HCT116 (cell line): ENCODE data around the gene TVP23A. TPM values are rescaled to one million over a fixed set of nuclear protein-coding genes. Genes with fewer than 3 reads are reported as not detected.

Experiments used
- ATAC-seq: fragments of 200-7000 bp; cut with Tn5 transposase; 2 replicates; pipeline ENCODE4 v1.9.1; 2020; ENCODE audit warnings: mild to moderate bottlenecking, moderate library complexity
- BruUV-seq: library from RNA; stranded (reverse); fragments of 400-500 nt; replicated peaks from 2 replicates; lab custom pipeline; 2021; lab: Mats Ljungman, UMichigan
- CTCF ChIA-PET: fragments of 300-600 bp; sonication (Branson Sonifier 250); formaldehyde crosslinking; loops from one replicate; lab custom pipeline; 2021; ENCODE audit warnings: antibody characterized with exemption; lab: Charles Lee
- POLR2A ChIA-PET: fragments of 300-600, 350-600 bp; sonication (Branson Sonifier 250); formaldehyde crosslinking; loops from one replicate; lab custom pipeline; 2021; ENCODE audit warnings: antibody characterized with exemption; lab: Charles Lee
- RAD21 ChIA-PET, 2 experiments: fragments of 300-600 bp; sonication (Branson Sonifier 250); formaldehyde crosslinking; loops; one replicate each; lab custom pipeline; 2023; ENCODE audit warnings: low total read pairs in 2 of 2; ENCODE audit not compliant: uncharacterized antibody in 2 of 2, unreplicated experiment in 2 of 2, low non-redundant PET in 1 of 2; lab: Charles Lee
- DNase-seq: peaks from one replicate; pipeline ENCODE4 v3.0.0-alpha.2; 2010; ENCODE audit warnings: low read depth, low spot score
- H2AFZ ChIP-seq: fragments of 200-600 bp; shearing (Covaris generic), sonication (generic); 2 replicates; pipeline ENCODE4 v1.6.1; 2017; ENCODE audit warnings: low read depth, mixed run types, mixed read lengths, antibody characterized with exemption, low read length; ENCODE audit not compliant: poor library complexity, severe bottlenecking
- H3K27ac ChIP-seq: 2 replicates; pipeline ENCODE4 v1.5.1; 2012; ENCODE audit warnings: low read depth, low read length
- H3K27me3 ChIP-seq: fragments of 200-600 bp; sonication (generic); 2 replicates; pipeline ENCODE4 v1.6.1; 2016; ENCODE audit warnings: mixed run types, low read length, mixed read lengths; ENCODE audit not compliant: insufficient read depth
- H3K36me3 ChIP-seq, 2 experiments: fragments of 200-500 bp in 1 of 2; fragments of 200-600 bp in 1 of 2; sonication (Bioruptor generic) in 1 of 2; sonication (generic) in 1 of 2; 2 replicates each; pipeline versions ENCODE4 v1.5.1 to v1.6.1; 2014 to 2016; ENCODE audit warnings: low read length in 2 of 2, inconsistent platforms in 1 of 2, mixed read lengths in 1 of 2, mixed run types in 1 of 2; ENCODE audit not compliant: insufficient read depth in 2 of 2, control insufficient read depth in 1 of 2
- H3K4me1 ChIP-seq, 2 experiments: fragments of 200-600 bp in 1 of 2; sonication (generic) in 1 of 2; 2 replicates each; pipeline versions ENCODE4 v1.5.1 to v1.6.1; 2012 to 2017; ENCODE audit warnings: low read length in 2 of 2, inconsistent platforms in 1 of 2, mild to moderate bottlenecking in 1 of 2, mixed read lengths in 1 of 2, mixed run types in 1 of 2, moderate library complexity in 1 of 2; ENCODE audit not compliant: insufficient read depth in 2 of 2, control insufficient read depth in 1 of 2
- H3K4me2 ChIP-seq: fragments of 200-600 bp; sonication (generic); 2 replicates; pipeline ENCODE4 v1.6.1; 2017; ENCODE audit warnings: mixed run types, low read length, mixed read lengths
- H3K4me3 ChIP-seq, 2 experiments: fragments of 200-600 bp in 1 of 2; sonication (generic) in 1 of 2; replicated peaks in 1 of 2; 2 replicates each; pipeline ENCODE4 v1.5.1; 2011 to 2016; ENCODE audit warnings: low read length in 2 of 2, control low read depth in 1 of 2, low read depth in 1 of 2, mild to moderate bottlenecking in 1 of 2, mixed read lengths in 1 of 2, mixed run types in 1 of 2
- H3K79me2 ChIP-seq: fragments of 200-600 bp; sonication (generic); 2 replicates; pipeline ENCODE4 v1.6.1; 2017; ENCODE audit warnings: mild to moderate bottlenecking, mixed run types, low read length, moderate library complexity, mixed read lengths; ENCODE audit not compliant: insufficient read depth
- H3K9ac ChIP-seq: fragments of 200-600 bp; sonication (generic); 2 replicates; pipeline ENCODE4 v1.6.1; 2016; ENCODE audit warnings: low read length, mixed read lengths
- H3K9me2 ChIP-seq: fragments of 200-600 bp; sonication (generic), shearing (Covaris generic); 2 replicates; pipeline ENCODE4 v1.6.1; 2017; ENCODE audit warnings: mixed run types, mild to moderate bottlenecking, moderate library complexity; ENCODE audit not compliant: insufficient read depth
- H3K9me3 ChIP-seq, 2 experiments: fragments of 200-500 bp in 1 of 2; fragments of 200-600 bp in 1 of 2; sonication (Bioruptor generic) in 1 of 2; sonication (generic) in 1 of 2; 2 replicates each; pipeline ENCODE4 v1.6.1; 2014 to 2017; ENCODE audit warnings: low read length in 2 of 2, mixed read lengths in 2 of 2, inconsistent platforms in 1 of 2, low read depth in 1 of 2, mild to moderate bottlenecking in 1 of 2, mixed run types in 1 of 2, moderate library complexity in 1 of 2; ENCODE audit not compliant: control insufficient read depth in 1 of 2, insufficient read depth in 1 of 2
- H4K20me1 ChIP-seq: fragments of 200-600 bp; sonication (generic), shearing (Covaris generic); 2 replicates; pipeline ENCODE4 v1.6.1; 2017; ENCODE audit warnings: mixed run types, mild to moderate bottlenecking, moderate library complexity; ENCODE audit not compliant: insufficient read depth
- CBX3 ChIP-seq: IDR thresholded peaks from 2 replicates; pipeline ENCODE4 v1.6.1; 2012; ENCODE audit warnings: low read depth
- CEBPB ChIP-seq: IDR thresholded peaks from 2 replicates; pipeline ENCODE4 v1.6.1; 2012; ENCODE audit warnings: low read depth
- EZH2 ChIP-seq: fragments of 200-600 bp; sonication (generic); IDR thresholded peaks from 2 replicates; pipeline ENCODE4 v1.6.1; 2017; ENCODE audit warnings: antibody characterized with exemption, mixed run types
- JUND ChIP-seq: IDR thresholded peaks from 2 replicates; pipeline ENCODE4 v1.6.1; 2012
- POLR2A ChIP-seq: IDR thresholded peaks from 2 replicates; pipeline ENCODE4 v1.7.0; 2011; ENCODE audit warnings: borderline replicate concordance; ENCODE audit not compliant: insufficient read depth, insufficient read length; ENCODE audit errors: extremely low read depth
- RAD21 ChIP-seq: IDR thresholded peaks from 2 replicates; pipeline ENCODE4 v1.6.1; 2012; ENCODE audit warnings: low read depth, mild to moderate bottlenecking
- SRF ChIP-seq: IDR thresholded peaks from 2 replicates; pipeline ENCODE4 v1.6.1; 2012; ENCODE audit warnings: low read depth
- YY1 ChIP-seq: IDR thresholded peaks from 2 replicates; pipeline ENCODE4 v1.6.1; 2011; ENCODE audit warnings: low read length, low read depth, moderate library complexity, mild to moderate bottlenecking; ENCODE audit not compliant: insufficient replicate concordance; ENCODE audit errors: extremely low read depth
- ZFX ChIP-seq: fragments of 450-650 bp; IDR thresholded peaks from 2 replicates; pipeline ENCODE4 v1.6.1; 2017
- intact Hi-C: fragments of 100-400 bp; cut with micrococcal nuclease; formaldehyde crosslinking; loops from 2 replicates; pipeline ENCODE4 v1.10.0; 2022
- total RNA-seq: library from RNA; stranded (reverse); gene quantifications from one replicate; pipeline ENCODE4 v1.2.1, GENCODE V29; 2021; ENCODE audit not compliant: unreplicated experiment
- TF ChIP-seq, protein P1 (sequence below): IDR thresholded peaks from 2 replicates; pipeline ENCODE4 v1.6.1; 2012; ENCODE audit warnings: low read depth
- TF ChIP-seq, protein P2 (sequence below), 3 experiments: fragments of 200-600 bp in 1 of 3; sonication (generic) in 1 of 3; IDR thresholded peaks in 2 of 3; conservative IDR thresholded peaks in 1 of 3; 2 replicates each; pipeline ENCODE4 v1.5.1; 2012 to 2017; ENCODE audit warnings: low read depth in 2 of 3, low read length in 2 of 3, antibody characterized with exemption in 1 of 3, borderline replicate concordance in 1 of 3, control low read depth in 1 of 3, mild to moderate bottlenecking in 1 of 3, mixed read lengths in 1 of 3, mixed run types in 1 of 3, moderate library complexity in 1 of 3; ENCODE audit not compliant: insufficient read depth in 1 of 3

TVP23A gene
- total RNA-seq, 1 experiment from 2014 or later = not detected

DNA sequence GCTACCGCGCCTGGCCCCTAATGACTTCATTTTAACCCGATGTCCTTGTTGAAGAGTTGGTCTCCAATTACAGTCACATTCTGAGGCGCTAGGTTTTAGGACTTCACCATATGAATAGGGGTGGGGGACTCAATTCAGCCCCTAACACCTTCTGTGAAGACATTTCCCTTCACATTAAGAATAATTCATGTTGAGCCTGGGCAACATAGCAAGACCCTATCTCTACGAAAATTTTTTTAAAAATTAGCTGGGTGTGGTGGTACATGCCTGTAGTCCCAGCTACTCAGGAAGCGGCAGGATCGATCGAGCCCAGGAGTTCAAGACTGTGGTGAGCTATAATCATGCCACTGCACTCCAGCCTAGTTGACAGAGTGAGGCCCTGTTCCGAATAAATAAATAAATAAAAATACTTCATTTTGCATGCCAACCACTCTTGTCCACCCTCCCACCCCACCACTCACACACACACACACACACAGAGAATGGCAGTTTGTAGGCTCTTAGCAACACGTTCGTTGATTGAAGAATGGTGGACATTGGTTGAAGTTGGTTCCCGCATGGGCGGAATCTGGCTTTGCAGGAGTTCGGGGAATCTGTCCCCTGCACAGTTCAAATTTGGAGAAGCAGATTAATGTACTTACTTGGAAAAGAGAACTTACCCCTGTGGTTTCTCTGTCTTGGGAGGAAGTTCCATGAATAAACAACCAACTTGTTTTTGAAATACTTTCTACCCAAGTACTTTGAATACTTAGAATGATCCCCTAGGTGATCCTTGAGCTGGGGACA is 27.8 kb upstream of the TVP23A start:
- POLR2A ChIA-PET = no interaction called here
- no peaks in the 10 kb centered on the region for H3K36me3 ChIP-seq
- CTCF ChIA-PET = no interaction called here
- H3K9ac ChIP-seq = no peak overlapping the region
- no peak for TF ChIP-seq CEBPB
- TF ChIP-seq YY1 = no peak
- no peak for TF ChIP-seq CBX3
- TF ChIP-seq, protein P1, sequence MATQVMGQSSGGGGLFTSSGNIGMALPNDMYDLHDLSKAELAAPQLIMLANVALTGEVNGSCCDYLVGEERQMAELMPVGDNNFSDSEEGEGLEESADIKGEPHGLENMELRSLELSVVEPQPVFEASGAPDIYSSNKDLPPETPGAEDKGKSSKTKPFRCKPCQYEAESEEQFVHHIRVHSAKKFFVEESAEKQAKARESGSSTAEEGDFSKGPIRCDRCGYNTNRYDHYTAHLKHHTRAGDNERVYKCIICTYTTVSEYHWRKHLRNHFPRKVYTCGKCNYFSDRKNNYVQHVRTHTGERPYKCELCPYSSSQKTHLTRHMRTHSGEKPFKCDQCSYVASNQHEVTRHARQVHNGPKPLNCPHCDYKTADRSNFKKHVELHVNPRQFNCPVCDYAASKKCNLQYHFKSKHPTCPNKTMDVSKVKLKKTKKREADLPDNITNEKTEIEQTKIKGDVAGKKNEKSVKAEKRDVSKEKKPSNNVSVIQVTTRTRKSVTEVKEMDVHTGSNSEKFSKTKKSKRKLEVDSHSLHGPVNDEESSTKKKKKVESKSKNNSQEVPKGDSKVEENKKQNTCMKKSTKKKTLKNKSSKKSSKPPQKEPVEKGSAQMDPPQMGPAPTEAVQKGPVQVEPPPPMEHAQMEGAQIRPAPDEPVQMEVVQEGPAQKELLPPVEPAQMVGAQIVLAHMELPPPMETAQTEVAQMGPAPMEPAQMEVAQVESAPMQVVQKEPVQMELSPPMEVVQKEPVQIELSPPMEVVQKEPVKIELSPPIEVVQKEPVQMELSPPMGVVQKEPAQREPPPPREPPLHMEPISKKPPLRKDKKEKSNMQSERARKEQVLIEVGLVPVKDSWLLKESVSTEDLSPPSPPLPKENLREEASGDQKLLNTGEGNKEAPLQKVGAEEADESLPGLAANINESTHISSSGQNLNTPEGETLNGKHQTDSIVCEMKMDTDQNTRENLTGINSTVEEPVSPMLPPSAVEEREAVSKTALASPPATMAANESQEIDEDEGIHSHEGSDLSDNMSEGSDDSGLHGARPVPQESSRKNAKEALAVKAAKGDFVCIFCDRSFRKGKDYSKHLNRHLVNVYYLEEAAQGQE = no peak
- no peak for TF ChIP-seq RAD21
- TF ChIP-seq, protein P2, sequence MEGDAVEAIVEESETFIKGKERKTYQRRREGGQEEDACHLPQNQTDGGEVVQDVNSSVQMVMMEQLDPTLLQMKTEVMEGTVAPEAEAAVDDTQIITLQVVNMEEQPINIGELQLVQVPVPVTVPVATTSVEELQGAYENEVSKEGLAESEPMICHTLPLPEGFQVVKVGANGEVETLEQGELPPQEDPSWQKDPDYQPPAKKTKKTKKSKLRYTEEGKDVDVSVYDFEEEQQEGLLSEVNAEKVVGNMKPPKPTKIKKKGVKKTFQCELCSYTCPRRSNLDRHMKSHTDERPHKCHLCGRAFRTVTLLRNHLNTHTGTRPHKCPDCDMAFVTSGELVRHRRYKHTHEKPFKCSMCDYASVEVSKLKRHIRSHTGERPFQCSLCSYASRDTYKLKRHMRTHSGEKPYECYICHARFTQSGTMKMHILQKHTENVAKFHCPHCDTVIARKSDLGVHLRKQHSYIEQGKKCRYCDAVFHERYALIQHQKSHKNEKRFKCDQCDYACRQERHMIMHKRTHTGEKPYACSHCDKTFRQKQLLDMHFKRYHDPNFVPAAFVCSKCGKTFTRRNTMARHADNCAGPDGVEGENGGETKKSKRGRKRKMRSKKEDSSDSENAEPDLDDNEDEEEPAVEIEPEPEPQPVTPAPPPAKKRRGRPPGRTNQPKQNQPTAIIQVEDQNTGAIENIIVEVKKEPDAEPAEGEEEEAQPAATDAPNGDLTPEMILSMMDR (IDR thresholded peaks at IDR 0.05 in 2 of 3, conservative IDR thresholded peaks at IDR 0.05 in 1 of 3; ENCODE audit: borderline replicate concordance in 1 of 3, insufficient read depth in 1 of 3, low read depth in 2 of 3, low read length in 2 of 3) = no peak
- no peak for TF ChIP-seq JUND
- TF ChIP-seq POLR2A = no peak
- TF ChIP-seq SRF = no peak
- TF ChIP-seq EZH2 = no peak
- TF ChIP-seq ZFX = no peak
- no peaks in the 10 kb centered on the region for H4K20me1 ChIP-seq
- no peaks in the 10 kb centered on the region for H3K9me2 ChIP-seq
- no peaks in the 10 kb centered on the region for H3K9me3 ChIP-seq
- peaks cover 6% of the 10 kb centered on the region for H3K27me3 ChIP-seq
- no TSS peak for BruUV-seq
- no peak overlapping the region for H3K4me2 ChIP-seq
- no peaks in the 10 kb centered on the region for H3K4me1 ChIP-seq
- H3K27ac ChIP-seq = no peak overlapping the region
- no peak overlapping the region for H2AFZ ChIP-seq
- RAD21 ChIA-PET = no interaction called here
- intact Hi-C loops = no loop called here
- no peak for ATAC-seq
- DNase-seq = no peak
- no peak overlapping the region for H3K4me3 ChIP-seq
- H3K79me2 ChIP-seq = no peaks in the 10 kb centered on the region
